Measurements from ENCODE around the gene RBFOX2. TPM values are rescaled to one million over a fixed set of nuclear protein-coding genes. Genes with fewer than 3 reads are reported as not detected.

RBFOX2 gene
- total RNA-seq, 1 experiment from 2014 or later: 81.1 TPM

DNA sequence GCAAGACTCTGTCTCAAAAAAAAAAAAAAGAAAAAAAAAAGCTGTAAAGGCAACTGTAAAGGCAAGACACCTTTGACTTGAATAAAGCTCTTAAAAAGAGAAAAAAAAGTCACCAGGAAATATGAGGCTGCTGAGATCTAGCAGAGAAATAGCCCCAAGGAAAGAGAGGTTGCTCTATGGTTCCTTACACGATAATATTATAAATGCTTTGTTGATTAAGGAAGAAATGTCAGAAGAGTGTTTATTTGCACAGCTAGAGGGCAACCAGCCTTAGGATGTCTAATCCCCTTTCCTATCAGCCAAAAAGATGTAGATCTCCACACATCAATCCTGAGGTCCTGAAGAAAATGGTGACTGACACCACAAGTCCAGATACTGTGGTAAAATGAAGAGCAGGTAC, 32.0 kb downstream of the RBFOX2 start:
- BruUV-seq (replicated peaks): no TSS peak
- ChIA-PET POLR2A (interaction anchor here (0.6 kb wide), 2 partner anchors 9 to 144 kb away, joined by 5 to 8 read pairs; no protein-coding TSS in a partner anchor), CTCF (no interaction called here)
- H3K4me3 ChIP-seq (ENCODE audit: low read depth in 2 of 2, low read length in 2 of 2): no peak overlapping the region
- ATAC-seq: no peak
- no peaks in the 10 kb centered on the region for H3K27me3 ChIP-seq (ENCODE audit: control insufficient read depth, insufficient read depth, low read length)
- in situ Hi-C loops (cut with HindIII; ENCODE audit: low pct_unique_long_range_greater_than_20kb, low sequenced_read_pairs) (no loop called here), intact Hi-C loops (cut with micrococcal nuclease; ENCODE audit: unreplicated experiment) (no loop called here)
- H3K27ac ChIP-seq (ENCODE audit: low read length): no peak overlapping the region
- no peaks in the 10 kb centered on the region for H3K9me3 ChIP-seq (ENCODE audit: control insufficient read depth, insufficient read depth, low read depth, low read length)
- TF ChIP-seq TCF7L2 (IDR thresholded peaks at IDR 0.05; ENCODE audit: low read depth, low read length): no peak
- TF ChIP-seq, protein P1, sequence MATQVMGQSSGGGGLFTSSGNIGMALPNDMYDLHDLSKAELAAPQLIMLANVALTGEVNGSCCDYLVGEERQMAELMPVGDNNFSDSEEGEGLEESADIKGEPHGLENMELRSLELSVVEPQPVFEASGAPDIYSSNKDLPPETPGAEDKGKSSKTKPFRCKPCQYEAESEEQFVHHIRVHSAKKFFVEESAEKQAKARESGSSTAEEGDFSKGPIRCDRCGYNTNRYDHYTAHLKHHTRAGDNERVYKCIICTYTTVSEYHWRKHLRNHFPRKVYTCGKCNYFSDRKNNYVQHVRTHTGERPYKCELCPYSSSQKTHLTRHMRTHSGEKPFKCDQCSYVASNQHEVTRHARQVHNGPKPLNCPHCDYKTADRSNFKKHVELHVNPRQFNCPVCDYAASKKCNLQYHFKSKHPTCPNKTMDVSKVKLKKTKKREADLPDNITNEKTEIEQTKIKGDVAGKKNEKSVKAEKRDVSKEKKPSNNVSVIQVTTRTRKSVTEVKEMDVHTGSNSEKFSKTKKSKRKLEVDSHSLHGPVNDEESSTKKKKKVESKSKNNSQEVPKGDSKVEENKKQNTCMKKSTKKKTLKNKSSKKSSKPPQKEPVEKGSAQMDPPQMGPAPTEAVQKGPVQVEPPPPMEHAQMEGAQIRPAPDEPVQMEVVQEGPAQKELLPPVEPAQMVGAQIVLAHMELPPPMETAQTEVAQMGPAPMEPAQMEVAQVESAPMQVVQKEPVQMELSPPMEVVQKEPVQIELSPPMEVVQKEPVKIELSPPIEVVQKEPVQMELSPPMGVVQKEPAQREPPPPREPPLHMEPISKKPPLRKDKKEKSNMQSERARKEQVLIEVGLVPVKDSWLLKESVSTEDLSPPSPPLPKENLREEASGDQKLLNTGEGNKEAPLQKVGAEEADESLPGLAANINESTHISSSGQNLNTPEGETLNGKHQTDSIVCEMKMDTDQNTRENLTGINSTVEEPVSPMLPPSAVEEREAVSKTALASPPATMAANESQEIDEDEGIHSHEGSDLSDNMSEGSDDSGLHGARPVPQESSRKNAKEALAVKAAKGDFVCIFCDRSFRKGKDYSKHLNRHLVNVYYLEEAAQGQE (IDR thresholded peaks at IDR 0.05; ENCODE audit: insufficient read depth in 1 of 2, low read depth in 2 of 2, low read length in 1 of 2): no peak
- TF ChIP-seq SIN3A (IDR thresholded peaks at IDR 0.05; ENCODE audit: borderline replicate concordance, insufficient read depth, low read depth, low read length): no peak
- TF ChIP-seq CTCF (IDR thresholded peaks at IDR 0.05): no peak
- TF ChIP-seq POLR2AphosphoS5 (IDR thresholded peaks at IDR 0.05; ENCODE audit: low read depth, low read length): no peak
- H3K36me3 ChIP-seq (ENCODE audit: control insufficient read depth, insufficient read depth, low read length): no peaks in the 10 kb centered on the region
- peaks cover 10% of the 10 kb centered on the region for H3K4me1 ChIP-seq (ENCODE audit: control insufficient read depth, insufficient read depth, low read length)
- DNase-seq (ENCODE audit: low read depth, low spot score): no peak

DNA sequence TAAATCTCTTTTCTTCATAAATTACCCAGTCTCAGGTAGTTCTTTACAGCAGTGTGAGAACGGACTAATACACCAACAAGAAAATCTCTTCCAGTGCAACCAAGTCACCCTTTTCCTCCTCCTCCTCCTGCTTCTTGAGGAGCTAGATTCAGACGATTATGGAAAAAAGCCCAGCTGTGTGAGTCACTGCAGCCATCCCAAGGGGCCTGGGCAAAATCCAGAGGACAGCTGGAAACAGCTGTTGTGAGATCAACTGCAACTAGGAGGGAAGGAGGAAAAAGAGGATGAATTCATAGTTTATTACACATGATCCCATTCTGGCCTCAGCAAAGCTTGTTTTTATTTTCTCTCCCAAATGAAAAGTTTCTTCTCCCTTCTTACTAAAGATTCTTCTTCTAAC, 32.9 kb downstream of the RBFOX2 start:
- Histone ChIP-seq H3K27ac (ENCODE audit: low read length) (no peak overlapping the region), H3K36me3 (ENCODE audit: control insufficient read depth, insufficient read depth, low read length) (no peaks in the 10 kb centered on the region), H3K4me3 (ENCODE audit: low read depth in 2 of 2, low read length in 2 of 2) (no peak overlapping the region), H3K27me3 (ENCODE audit: control insufficient read depth, insufficient read depth, low read length) (no peaks in the 10 kb centered on the region), H3K4me1 (ENCODE audit: control insufficient read depth, insufficient read depth, low read length) (peaks cover 10% of the 10 kb centered on the region), H3K9me3 (ENCODE audit: control insufficient read depth, insufficient read depth, low read depth, low read length) (no peaks in the 10 kb centered on the region)
- BruUV-seq (replicated peaks): no TSS peak
- in situ Hi-C loops (cut with HindIII; ENCODE audit: low pct_unique_long_range_greater_than_20kb, low sequenced_read_pairs): no loop called here
- ChIA-PET CTCF (no interaction called here), POLR2A (interaction anchor here (0.5 kb wide), 1 partner anchor 32 kb away, joined by 5 read pairs; no protein-coding TSS in a partner anchor)
- no peak for TF ChIP-seq POLR2AphosphoS5 (IDR thresholded peaks at IDR 0.05; ENCODE audit: low read depth, low read length)
- TF ChIP-seq, protein P1 (IDR thresholded peaks at IDR 0.05; ENCODE audit: insufficient read depth in 1 of 2, low read depth in 2 of 2, low read length in 1 of 2): no peak
- no peak for TF ChIP-seq SIN3A (IDR thresholded peaks at IDR 0.05; ENCODE audit: borderline replicate concordance, insufficient read depth, low read depth, low read length)
- no peak for TF ChIP-seq TCF7L2 (IDR thresholded peaks at IDR 0.05; ENCODE audit: low read depth, low read length)
- no peak for TF ChIP-seq CTCF (IDR thresholded peaks at IDR 0.05)
- intact Hi-C loops (cut with micrococcal nuclease; ENCODE audit: unreplicated experiment): no loop called here
- DNase-seq (ENCODE audit: low read depth, low spot score) (no peak), ATAC-seq (no peak)

All from Panc1 (cell line).